ENCODE results near the gene UBE3C. TPM values are rescaled to one million over a fixed set of nuclear protein-coding genes. Genes with fewer than 3 reads are reported as not detected.

The UBE3C gene
- total RNA-seq, 3 donors from 2014 or later (not counting 1 experiment from before 2014, with no cell fraction given) = 44.6 to 56.7 (median 55.5) TPM

GRCh38 chr7:157219154-157219553 lies 80.4 kb downstream of the UBE3C start:
- no peaks in the 10 kb centered on the region for H3K4me1 Mint-ChIP-seq
- H3K9me3 Mint-ChIP-seq = no peaks in the 10 kb centered on the region
- H3K4me1 ChIP-seq (ENCODE audit: control insufficient read depth, insufficient read depth, low read length) = no peaks in the 10 kb centered on the region
- H3K36me3 ChIP-seq (ENCODE audit: control insufficient read depth, insufficient read depth, low read length) = peaks cover 36% of the 10 kb centered on the region
- intact Hi-C loops (cut with micrococcal nuclease) = no loop called here
- H3K9me3 ChIP-seq (ENCODE audit: control insufficient read depth, insufficient read depth, low read length) = no peaks in the 10 kb centered on the region
- no peaks in the 10 kb centered on the region for H3K27me3 ChIP-seq (ENCODE audit: control insufficient read depth, insufficient read depth, low read length)
- WGBS (ENCODE audit: insufficient coverage) = 83% methylated on average over 1 of the region's 5 CpGs
- H3K27me3 Mint-ChIP-seq (ENCODE audit: low read depth in 2 of 2) = no peaks in the 10 kb centered on the region
- H3K4me3 Mint-ChIP-seq = no peak overlapping the region
- no peak for DNase-seq
- H3K36me3 Mint-ChIP-seq = peaks cover 6% of the 10 kb centered on the region
- TF ChIP-seq CTCF (IDR thresholded peaks at IDR 0.05) = no peak
- H3K27ac Mint-ChIP-seq = no peak overlapping the region
- ATAC-seq = no peak
- H3K27ac ChIP-seq (ENCODE audit: low read length) = no peak overlapping the region
- H3K4me3 ChIP-seq (ENCODE audit: low read length) = no peak overlapping the region

GRCh38 chr7:157220916-157221569 lies 82.3 kb downstream of the UBE3C start:
- Mint-ChIP-seq H3K27ac (no peak overlapping the region), H3K9me3 (no peaks in the 10 kb centered on the region), H3K4me3 (no peak overlapping the region), H3K4me1 (no peaks in the 10 kb centered on the region), H3K27me3 (ENCODE audit: low read depth in 2 of 2) (no peaks in the 10 kb centered on the region), H3K36me3 (peaks cover 6% of the 10 kb centered on the region)
- Histone ChIP-seq H3K4me1 (ENCODE audit: control insufficient read depth, insufficient read depth, low read length) (no peaks in the 10 kb centered on the region), H3K27me3 (ENCODE audit: control insufficient read depth, insufficient read depth, low read length) (no peaks in the 10 kb centered on the region), H3K36me3 (ENCODE audit: control insufficient read depth, insufficient read depth, low read length) (peaks cover 38% of the 10 kb centered on the region), H3K27ac (ENCODE audit: low read length) (no peak overlapping the region), H3K4me3 (ENCODE audit: low read length) (no peak overlapping the region), H3K9me3 (ENCODE audit: control insufficient read depth, insufficient read depth, low read length) (no peaks in the 10 kb centered on the region)
- WGBS (ENCODE audit: insufficient coverage) = 97% methylated on average over 8 of the region's 8 CpGs
- DNase-seq = no peak
- ATAC-seq = no peak
- intact Hi-C loops (cut with micrococcal nuclease) = no loop called here
- TF ChIP-seq CTCF (IDR thresholded peaks at IDR 0.05) = no peak

DNA sequence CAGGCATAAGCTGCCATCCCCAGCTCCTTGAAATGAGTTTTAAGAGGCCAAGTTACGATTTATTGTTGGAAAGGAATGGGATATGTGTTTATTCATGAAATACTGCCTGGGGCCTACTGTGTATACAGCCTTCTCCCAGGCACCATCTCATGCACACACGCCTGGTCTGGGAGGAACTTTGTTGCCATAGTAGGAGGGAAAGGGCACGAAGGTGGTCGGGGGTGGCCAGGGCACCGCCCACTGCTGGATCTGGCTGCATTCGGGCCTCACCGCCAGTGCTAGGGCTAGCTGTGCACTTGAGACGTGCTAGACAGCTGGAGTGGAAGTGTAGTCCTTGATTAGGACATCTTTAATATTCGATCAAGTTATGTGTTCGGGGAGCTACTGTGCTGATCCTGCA lies 84.0 kb downstream of the UBE3C start:
- ATAC-seq (no peak), DNase-seq (no peak)
- TF ChIP-seq CTCF (IDR thresholded peaks at IDR 0.05) = no peak
- no peaks in the 10 kb centered on the region for H3K4me1 Mint-ChIP-seq
- intact Hi-C loops (cut with micrococcal nuclease) = no loop called here
- Histone ChIP-seq H3K4me3 (ENCODE audit: low read length) (no peak overlapping the region), H3K4me1 (ENCODE audit: control insufficient read depth, insufficient read depth, low read length) (no peaks in the 10 kb centered on the region), H3K9me3 (ENCODE audit: control insufficient read depth, insufficient read depth, low read length) (no peaks in the 10 kb centered on the region), H3K36me3 (ENCODE audit: control insufficient read depth, insufficient read depth, low read length) (peaks cover 36% of the 10 kb centered on the region), H3K27me3 (ENCODE audit: control insufficient read depth, insufficient read depth, low read length) (no peaks in the 10 kb centered on the region), H3K27ac (ENCODE audit: low read length) (no peak overlapping the region)
- no peaks in the 10 kb centered on the region for H3K27me3 Mint-ChIP-seq (ENCODE audit: low read depth in 2 of 2)
- H3K36me3 Mint-ChIP-seq = peaks cover 6% of the 10 kb centered on the region
- WGBS (ENCODE audit: insufficient coverage) = 97% methylated on average over 10 of the region's 10 CpGs
- no peak overlapping the region for H3K4me3 Mint-ChIP-seq
- H3K9me3 Mint-ChIP-seq = no peaks in the 10 kb centered on the region
- peak overlapping the region in 1 of 2 donors; percentile 8 for H3K27ac Mint-ChIP-seq

- Mint-ChIP-seq H3K36me3 (peaks cover 6% of the 10 kb centered on the region), H3K27ac (no peak overlapping the region), H3K27me3 (ENCODE audit: low read depth in 2 of 2) (no peaks in the 10 kb centered on the region), H3K4me3 (no peak overlapping the region), H3K4me1 (no peaks in the 10 kb centered on the region), H3K9me3 (no peaks in the 10 kb centered on the region)
- TF ChIP-seq CTCF (IDR thresholded peaks at IDR 0.05) = no peak
- no peak overlapping the region for H3K27ac ChIP-seq (ENCODE audit: low read length)
- no peak overlapping the region for H3K4me3 ChIP-seq (ENCODE audit: low read length)
- H3K27me3 ChIP-seq (ENCODE audit: control insufficient read depth, insufficient read depth, low read length) = no peaks in the 10 kb centered on the region
- no peak for DNase-seq
- intact Hi-C loops (cut with micrococcal nuclease) = no loop called here
- no peaks in the 10 kb centered on the region for H3K4me1 ChIP-seq (ENCODE audit: control insufficient read depth, insufficient read depth, low read length)
- peaks cover 27% of the 10 kb centered on the region for H3K36me3 ChIP-seq (ENCODE audit: control insufficient read depth, insufficient read depth, low read length)
- no peaks in the 10 kb centered on the region for H3K9me3 ChIP-seq (ENCODE audit: control insufficient read depth, insufficient read depth, low read length)
- ATAC-seq = no peak
- WGBS (ENCODE audit: insufficient coverage) = 71% methylated on average over 3 of the region's 4 CpGs
Measured at GRCh38 chr7:157224627-157225026, 85.9 kb downstream of the UBE3C start.

Measured in natural killer cell (primary cell).